Adrenal gland (tissue), 12 donors: ENCODE data around the gene MATN3. TPM values are rescaled to one million over a fixed set of nuclear protein-coding genes. Genes with fewer than 3 reads are reported as not detected.

Source experiments
- DNase-seq, 7 donors: peaks; one replicate each; pipeline ENCODE4 v3.0.0-alpha.2; 2019 to 2020
- H3K27ac ChIP-seq, 5 donors: fragments of 200-600 bp; sonication (generic) in 4 of 5; 1 replicate in 3 of 5; 2 replicates in 2 of 5; pipeline versions ENCODE4 v1.5.1 to v1.8.0; 2016 to 2020; ENCODE audit warnings: mild to moderate bottlenecking in 1 of 5
- H3K27me3 ChIP-seq: fragments of 200-600 bp; 2 replicates; pipeline ENCODE4 v1.8.0; 2021
- H3K36me3 ChIP-seq, 2 donors: fragments of 200-600 bp; replicated peaks in 1 of 2; 1 replicate in 1 of 2; 2 replicates in 1 of 2; pipeline versions ENCODE4 v1.5.1 to v1.8.0; 2018 to 2022
- H3K4me1 ChIP-seq, 2 donors: fragments of 200-600 bp; replicated peaks in 1 of 2; 1 replicate in 1 of 2; 2 replicates in 1 of 2; pipeline versions ENCODE4 v1.5.1 to v1.8.0; 2018 to 2021
- H3K4me3 ChIP-seq, 4 donors: fragments of 200-600 bp; sonication (generic) in 3 of 4; one replicate each; pipeline ENCODE4 v1.5.1; 2016 to 2018
- H3K9me3 ChIP-seq, 3 donors: fragments of 200-600 bp; sonication (generic) in 1 of 3; replicated peaks in 1 of 3; 1 replicate in 2 of 3; 2 replicates in 1 of 3; pipeline versions ENCODE4 v1.5.1 to v1.8.0; 2016 to 2021
- CTCF ChIP-seq, 6 experiments: fragments of 450-650 bp in 4 of 6; fragments of 200-600 bp in 2 of 6; sonication (generic) in 1 of 6; IDR thresholded peaks; 1 replicate in 5 of 6; 2 replicates in 1 of 6; pipeline versions ENCODE4 v1.5.1 to v1.8.0; 2016 to 2021; ENCODE audit warnings: antibody characterized with exemption in 6 of 6, mild to moderate bottlenecking in 2 of 6, moderate library complexity in 1 of 6
- POLR2A ChIP-seq, 2 donors: fragments of 450-650 bp; IDR thresholded peaks; one replicate each; pipeline ENCODE4 v1.6.1; 2017; ENCODE audit warnings: antibody characterized with exemption in 2 of 2, mild to moderate bottlenecking in 2 of 2, moderate library complexity in 1 of 2
- WGBS, 4 donors: extraction: QIAGEN DNeasy Blood & Tissue Kit in 2 of 4; methylation state at CpG; one replicate each; pipeline versions ENCODE4 v1.1.5 to v1.1.7; 2013 to 2017; 5-methylcytosine and 5-hydroxymethylcytosine counted together
- intact Hi-C, 2 donors: fragments of 100-400 bp; cut with DNase I; formaldehyde crosslinking; loops; one replicate each; pipeline versions ENCODE4 v1.14.1 to v1.15.0; 2022 to 2023
- polyA plus RNA-seq, 3 donors: library from polyadenylated mRNA; stranded (reverse); fragments of 200-250 nt in 2 of 3; fragments of 350-450 nt in 1 of 3; fragmentation: Illumina TruSeq in 1 of 3; extraction: RNeasy Lipid Tissue Mini Kit (QIAGEN cat#74804) in 1 of 3; gene quantifications; one replicate each; pipeline ENCODE4 v1.2.3, GENCODE V29; 2013 to 2014
- total RNA-seq, 9 donors: library from RNA; depleted of rRNA in 4 of 9; stranded (reverse); fragments of >200 nt in 4 of 9; fragments of 120-200 nt in 1 of 9; fragmentation: NEBNext Ultra II Directional in 1 of 9; extraction: Animal tissue kit (Norgen Biotek cat#: 25700) in 1 of 9; gene quantifications; one replicate each; pipeline versions ENCODE4 v1.1.0 to v1.2.4, GENCODE V29; 2013 to 2023
- donor health status: healthy with polysubstance abuse.
- donor health status: Bipolar disorder and iron deficiency.
- donor health status: DM: yes; HTN: yes; CAD: no.
- donor health status: DM: no; HTN: no; CAD: no.
- donor health status: DM: no; HTN: no; CAD: no.
- donor health status: DM: yes; HTN: yes; CAD: no.

Gene MATN3
- total and polyA plus RNA-seq, 12 donors: 0.14 to 2.4 (median 0.77) TPM; not detected in 1

GRCh38 chr2:20001361-20001863 is 11.1 kb downstream of the MATN3 start:
- 63 to 79% (median 77%) methylated on average over 2 of the region's 2 CpGs for WGBS, 4 donors

DNA sequence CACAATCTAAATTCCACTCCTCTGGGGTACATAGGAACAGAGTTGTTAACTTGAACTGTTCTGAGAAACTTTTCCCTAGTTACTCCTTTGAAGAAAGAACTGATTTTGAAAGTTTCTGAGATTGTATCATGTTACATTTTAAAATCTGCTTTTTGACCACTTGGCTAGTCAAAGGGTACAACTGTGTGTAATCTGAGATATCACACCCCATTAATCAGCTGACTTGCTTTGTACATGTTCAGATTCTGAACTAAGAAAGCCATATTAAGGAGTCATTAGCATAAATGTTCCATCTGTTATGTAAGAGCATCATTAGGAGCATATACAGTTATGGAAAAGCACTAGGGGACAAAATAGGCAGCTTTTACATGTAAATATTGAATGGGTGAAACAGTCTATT is 18.7 kb downstream of the MATN3 start:
- no peak overlapping the region for H3K4me3 ChIP-seq
- H3K36me3 ChIP-seq: no peaks in the 10 kb centered on the region
- intact Hi-C loops: no loop called here
- TF ChIP-seq POLR2A (IDR thresholded peaks at IDR 0.05): no peak
- no peak for TF ChIP-seq CTCF (IDR thresholded peaks at IDR 0.05)
- no peaks in the 10 kb centered on the region for H3K9me3 ChIP-seq
- H3K27me3 ChIP-seq: no peaks in the 10 kb centered on the region
- no peak overlapping the region for H3K27ac ChIP-seq
- DNase-seq: no peak
- H3K4me1 ChIP-seq: peaks cover 6 to 11% of the 10 kb centered on the region in 2 donors

More at GRCh38 chr2:20001361-20001863, 11.1 kb downstream of the MATN3 start:
- H3K36me3 ChIP-seq: no peaks in the 10 kb centered on the region
- TF ChIP-seq POLR2A (IDR thresholded peaks at IDR 0.05) (no peak), CTCF (IDR thresholded peaks at IDR 0.05) (no peak)
- no peak overlapping the region for H3K27ac ChIP-seq
- intact Hi-C loops: no loop called here
- H3K9me3 ChIP-seq: no peaks in the 10 kb centered on the region
- no peaks in the 10 kb centered on the region for H3K4me1 ChIP-seq
- H3K27me3 ChIP-seq: no peaks in the 10 kb centered on the region
- DNase-seq: no peak
- no peak overlapping the region for H3K4me3 ChIP-seq

GRCh38 chr2:19991895-19992294 is 20.6 kb downstream of the MATN3 start:
- H3K36me3 ChIP-seq: no peaks in the 10 kb centered on the region
- peaks cover 6 to 17% of the 10 kb centered on the region in 2 donors for H3K4me1 ChIP-seq
- intact Hi-C loops: no loop called here
- no peaks in the 10 kb centered on the region for H3K9me3 ChIP-seq
- no peak for TF ChIP-seq CTCF (IDR thresholded peaks at IDR 0.05)
- TF ChIP-seq POLR2A (IDR thresholded peaks at IDR 0.05): no peak
- no peak for DNase-seq
- no peaks in the 10 kb centered on the region for H3K27me3 ChIP-seq
- 77 to 83% (median 79%) methylated on average over 1 of the region's 1 CpG for WGBS, 4 donors
- H3K4me3 ChIP-seq: no peak overlapping the region
- no peak overlapping the region for H3K27ac ChIP-seq

GRCh38 chr2:19990416-19990728 is 22.1 kb downstream of the MATN3 start:
- TF ChIP-seq CTCF (IDR thresholded peaks at IDR 0.05) (peak in 1 of 6 experiments; percentile 1), POLR2A (IDR thresholded peaks at IDR 0.05) (no peak)
- peak overlapping the region in 2 of 5 donors; percentile 29 to 61 for H3K27ac ChIP-seq
- peak overlapping the region; percentile 15 to 84 (median 51) for H3K4me3 ChIP-seq
- H3K9me3 ChIP-seq: no peaks in the 10 kb centered on the region
- no peaks in the 10 kb centered on the region for H3K27me3 ChIP-seq
- 17 to 26% (median 19%) methylated on average over 8 to 10 of the region's 10 CpGs for WGBS, 4 donors
- H3K4me1 ChIP-seq: peaks cover 6 to 17% of the 10 kb centered on the region in 2 donors
- H3K36me3 ChIP-seq: no peaks in the 10 kb centered on the region
- no peak for DNase-seq
- intact Hi-C loops: no loop called here
